ENCODE data around the gene ZBTB40. TPM values are rescaled to one million over a fixed set of nuclear protein-coding genes. Genes with fewer than 3 reads are reported as not detected.
A peak's percentile ranks its signal among the peaks of the same experiment; 100 is the strongest.

The ZBTB40 gene
- total RNA-seq, 2 experiments from 2014 or later, result 11.8 to 12.9 TPM

- ChIA-PET CTCF (no interaction called here), POLR2A (no interaction called here)
- no peak overlapping the region for H3K4me3 Mint-ChIP-seq
- no peak for DNase-seq
- no peaks in the 10 kb centered on the region for H3K4me1 Mint-ChIP-seq (ENCODE audit: low read depth)
- no peak overlapping the region for H3K27ac Mint-ChIP-seq
- intact Hi-C loops (cut with micrococcal nuclease), result no loop called here
- H3K27me3 Mint-ChIP-seq, result peaks cover 7% of the 10 kb centered on the region
- peaks cover 4% of the 10 kb centered on the region for H3K36me3 Mint-ChIP-seq
- H3K9me3 Mint-ChIP-seq, result peaks cover 24% of the 10 kb centered on the region
Measured at GRCh38 chr1:22437573-22437972, 14.1 kb upstream of the ZBTB40 start.

GRCh38 chr1:22440582-22440981, 11.1 kb upstream of the ZBTB40 start:
- ChIA-PET POLR2A (no interaction called here), CTCF (no interaction called here)
- H3K9me3 Mint-ChIP-seq, result peaks cover 24% of the 10 kb centered on the region
- intact Hi-C loops (cut with micrococcal nuclease), result no loop called here
- no peak overlapping the region for H3K27ac Mint-ChIP-seq
- H3K27me3 Mint-ChIP-seq, result peaks cover 14% of the 10 kb centered on the region
- H3K4me1 Mint-ChIP-seq (ENCODE audit: low read depth), result no peaks in the 10 kb centered on the region
- peaks cover 4% of the 10 kb centered on the region for H3K36me3 Mint-ChIP-seq
- no peak overlapping the region for H3K4me3 Mint-ChIP-seq
- no peak for DNase-seq

- Mint-ChIP-seq H3K27me3 (peaks cover 13% of the 10 kb centered on the region), H3K4me1 (ENCODE audit: low read depth) (no peaks in the 10 kb centered on the region), H3K4me3 (no peak overlapping the region), H3K9me3 (peaks cover 24% of the 10 kb centered on the region), H3K36me3 (peaks cover 4% of the 10 kb centered on the region), H3K27ac (no peak overlapping the region)
- intact Hi-C loops (cut with micrococcal nuclease), result no loop called here
- CTCF ChIA-PET, result no interaction called here
- DNase-seq, result no peak
- POLR2A ChIA-PET, result no interaction called here
Measured at GRCh38 chr1:22442212-22442894, 9.3 kb upstream of the ZBTB40 start.

GRCh38 chr1:22443332-22443731, 8.3 kb upstream of the ZBTB40 start:
- H3K36me3 Mint-ChIP-seq, result peaks cover 3% of the 10 kb centered on the region
- POLR2A ChIA-PET, result no interaction called here
- H3K4me1 Mint-ChIP-seq (ENCODE audit: low read depth), result no peaks in the 10 kb centered on the region
- CTCF ChIA-PET, result no interaction called here
- intact Hi-C loops (cut with micrococcal nuclease), result no loop called here
- peaks cover 10% of the 10 kb centered on the region for H3K27me3 Mint-ChIP-seq
- no peak for DNase-seq
- no peak overlapping the region for H3K4me3 Mint-ChIP-seq
- H3K27ac Mint-ChIP-seq, result no peak overlapping the region
- peaks cover 24% of the 10 kb centered on the region for H3K9me3 Mint-ChIP-seq

GRCh38 chr1:22444856-22445255, 6.8 kb upstream of the ZBTB40 start:
- intact Hi-C loops (cut with micrococcal nuclease), result no loop called here
- no peak for DNase-seq
- no peak overlapping the region for H3K4me3 Mint-ChIP-seq
- no peaks in the 10 kb centered on the region for H3K4me1 Mint-ChIP-seq (ENCODE audit: low read depth)
- CTCF ChIA-PET, result no interaction called here
- H3K27me3 Mint-ChIP-seq, result peaks cover 10% of the 10 kb centered on the region
- H3K36me3 Mint-ChIP-seq, result peaks cover 3% of the 10 kb centered on the region
- POLR2A ChIA-PET, result no interaction called here
- no peak overlapping the region for H3K27ac Mint-ChIP-seq
- peaks cover 20% of the 10 kb centered on the region for H3K9me3 Mint-ChIP-seq

- no peaks in the 10 kb centered on the region for H3K36me3 Mint-ChIP-seq
- CTCF ChIA-PET, result no interaction called here
- H3K4me1 Mint-ChIP-seq (ENCODE audit: low read depth), result peaks cover 11% of the 10 kb centered on the region
- no peaks in the 10 kb centered on the region for H3K9me3 Mint-ChIP-seq
- no peak overlapping the region for H3K4me3 Mint-ChIP-seq
- H3K27ac Mint-ChIP-seq, result no peak overlapping the region
- intact Hi-C loops (cut with micrococcal nuclease), result no loop called here
- peaks cover 8% of the 10 kb centered on the region for H3K27me3 Mint-ChIP-seq
- no peak for DNase-seq
- POLR2A ChIA-PET, result no interaction called here
Measured at GRCh38 chr1:22447621-22448111, 4.0 kb upstream of the ZBTB40 start.

- Mint-ChIP-seq H3K27me3 (peaks cover 3% of the 10 kb centered on the region), H3K4me3 (no peak overlapping the region), H3K4me1 (ENCODE audit: low read depth) (peaks cover 23% of the 10 kb centered on the region), H3K27ac (no peak overlapping the region), H3K9me3 (no peaks in the 10 kb centered on the region), H3K36me3 (no peaks in the 10 kb centered on the region)
- ChIA-PET CTCF (interaction anchor here (1.0 kb wide), 1 partner anchor 317 kb away, joined by 3 read pairs; no protein-coding TSS in a partner anchor), POLR2A (no interaction called here)
- no peak for DNase-seq
- intact Hi-C loops (cut with micrococcal nuclease), result no loop called here
Measured at GRCh38 chr1:22449636-22450035, 2.0 kb upstream of the ZBTB40 start.

GRCh38 chr1:22450351-22451021, 1.2 kb upstream of the ZBTB40 start:
- POLR2A ChIA-PET, result no interaction called here
- peak overlapping the region; percentile 41 for H3K4me3 Mint-ChIP-seq
- H3K4me1 Mint-ChIP-seq (ENCODE audit: low read depth), result peaks cover 23% of the 10 kb centered on the region
- CTCF ChIA-PET, result no interaction called here
- H3K27me3 Mint-ChIP-seq, result no peaks in the 10 kb centered on the region
- DNase-seq, result no peak
- intact Hi-C loops (cut with micrococcal nuclease), result loop anchor here (1.0 kb wide), 1 partner anchor 425 kb away; no protein-coding TSS in a partner anchor
- no peaks in the 10 kb centered on the region for H3K9me3 Mint-ChIP-seq
- no peaks in the 10 kb centered on the region for H3K36me3 Mint-ChIP-seq
- peak overlapping the region; percentile 69 for H3K27ac Mint-ChIP-seq

- H3K4me3 Mint-ChIP-seq, result peak overlapping the region; percentile 89
- ChIA-PET CTCF (interaction anchor here (1.1 kb wide), 1 partner anchor 9 kb away, joined by 3 read pairs; no protein-coding TSS in a partner anchor), POLR2A (interaction anchor here (0.6 kb wide), 1 partner anchor 1819 kb away, joined by 3 read pairs; no protein-coding TSS in a partner anchor)
- H3K4me1 Mint-ChIP-seq (ENCODE audit: low read depth), result peaks cover 27% of the 10 kb centered on the region
- H3K36me3 Mint-ChIP-seq, result no peaks in the 10 kb centered on the region
- H3K9me3 Mint-ChIP-seq, result no peaks in the 10 kb centered on the region
- peak; percentile 28 for DNase-seq
- intact Hi-C loops (cut with micrococcal nuclease), result no loop called here
- peak overlapping the region; percentile 81 for H3K27ac Mint-ChIP-seq
- H3K27me3 Mint-ChIP-seq, result no peaks in the 10 kb centered on the region
Measured at GRCh38 chr1:22452481-22452957, 868 bp downstream of the ZBTB40 start.

GRCh38 chr1:22453181-22453580, 1.5 kb downstream of the ZBTB40 start:
- H3K36me3 Mint-ChIP-seq, result no peaks in the 10 kb centered on the region
- intact Hi-C loops (cut with micrococcal nuclease), result no loop called here
- POLR2A ChIA-PET, result no interaction called here
- DNase-seq, result no peak
- peaks cover 32% of the 10 kb centered on the region for H3K4me1 Mint-ChIP-seq (ENCODE audit: low read depth)
- H3K4me3 Mint-ChIP-seq, result peak overlapping the region; percentile 89
- no peaks in the 10 kb centered on the region for H3K9me3 Mint-ChIP-seq
- H3K27ac Mint-ChIP-seq, result no peak overlapping the region
- CTCF ChIA-PET, result interaction anchor here (1.1 kb wide), 1 partner anchor 8 kb away, joined by 3 read pairs; no protein-coding TSS in a partner anchor
- H3K27me3 Mint-ChIP-seq, result no peaks in the 10 kb centered on the region

GRCh38 chr1:22454476-22455056, 2.9 kb downstream of the ZBTB40 start:
- intact Hi-C loops (cut with micrococcal nuclease), result no loop called here
- ChIA-PET POLR2A (no interaction called here), CTCF (interaction anchor here (0.7 kb wide), 1 partner anchor 722 kb away, joined by 3 read pairs; no protein-coding TSS in a partner anchor)
- Mint-ChIP-seq H3K27me3 (no peaks in the 10 kb centered on the region), H3K36me3 (no peaks in the 10 kb centered on the region), H3K27ac (no peak overlapping the region), H3K9me3 (no peaks in the 10 kb centered on the region), H3K4me3 (no peak overlapping the region), H3K4me1 (ENCODE audit: low read depth) (peaks cover 35% of the 10 kb centered on the region)
- DNase-seq, result no peak

- Mint-ChIP-seq H3K9me3 (no peaks in the 10 kb centered on the region), H3K27me3 (no peaks in the 10 kb centered on the region), H3K27ac (no peak overlapping the region), H3K4me3 (no peak overlapping the region), H3K36me3 (no peaks in the 10 kb centered on the region), H3K4me1 (ENCODE audit: low read depth) (peaks cover 46% of the 10 kb centered on the region)
- CTCF ChIA-PET, result no interaction called here
- intact Hi-C loops (cut with micrococcal nuclease), result no loop called here
- POLR2A ChIA-PET, result no interaction called here
- DNase-seq, result no peak
Measured at GRCh38 chr1:22457345-22457744, 5.7 kb downstream of the ZBTB40 start.

Data from activated CD4-positive, alpha-beta memory T cell treated with anti-CD3 and anti-CD28 coated beads for 36 hours (primary cell).